KG1 (cell line): ENCODE results near the gene IP6K3.

Experiments used
- DNase-seq: peaks from one replicate; lab custom pipeline; 2025; lab: John Stamatoyannopoulos, UW

Gene IP6K3

DNA sequence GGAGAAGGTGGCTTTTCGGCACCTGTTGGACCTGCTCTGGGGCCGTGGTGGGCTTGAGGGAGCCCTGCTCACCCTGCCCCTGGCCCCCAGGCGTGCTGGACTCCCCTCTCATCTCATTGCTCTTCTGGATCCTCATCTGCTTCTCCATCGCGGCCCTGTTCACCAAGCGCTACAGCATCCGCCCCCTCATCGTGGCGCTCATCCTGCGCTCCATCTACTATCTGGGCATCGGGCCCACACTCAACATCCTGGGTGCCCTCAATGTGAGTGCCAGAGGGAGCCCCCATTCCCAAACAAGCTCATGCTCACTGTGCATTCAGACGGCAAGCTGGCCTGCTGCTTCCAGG, 57.6 kb downstream of the IP6K3 start:
- DNase-seq: no peak

DNA sequence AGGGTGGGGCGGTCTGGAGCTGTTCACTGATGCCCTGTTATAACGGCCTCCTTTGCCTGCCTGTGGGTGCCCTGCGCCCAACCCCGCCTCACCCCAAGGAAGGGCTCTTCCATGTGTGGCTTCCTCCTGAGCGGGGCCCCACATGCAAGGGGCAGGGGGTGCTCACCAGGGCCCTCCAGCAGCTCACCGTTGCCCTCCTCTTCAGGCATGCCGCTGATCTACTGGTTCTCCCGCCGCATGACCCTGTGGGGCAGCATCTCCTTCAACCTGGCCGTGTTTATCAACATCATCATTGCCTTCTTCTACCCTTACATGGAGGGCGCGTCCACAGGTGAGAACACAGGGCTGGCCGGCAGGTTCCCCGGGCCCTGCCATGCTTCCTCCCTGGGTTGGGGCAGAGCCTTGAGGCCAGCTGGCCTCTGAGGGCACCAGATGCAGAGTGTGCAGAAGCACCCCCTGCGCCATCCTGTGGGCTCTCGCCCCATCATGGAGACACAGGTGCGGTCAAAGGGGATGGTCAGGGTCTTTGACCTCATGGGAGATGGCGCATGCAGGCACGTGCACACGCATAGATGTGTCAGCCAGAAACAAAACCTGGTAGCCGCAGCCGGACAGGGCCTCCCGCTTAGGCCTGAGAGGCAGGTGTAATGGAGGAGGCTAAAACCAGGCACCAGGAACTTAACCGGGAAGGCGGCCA, 58.1 kb downstream of the IP6K3 start:
- no peak for DNase-seq

- DNase-seq: no peak
Measured at GRCh38 chr6:33688006-33688405, 58.7 kb downstream of the IP6K3 start.

- DNase-seq: no peak
Measured at GRCh38 chr6:33686981-33687975, 59.4 kb downstream of the IP6K3 start.

DNA sequence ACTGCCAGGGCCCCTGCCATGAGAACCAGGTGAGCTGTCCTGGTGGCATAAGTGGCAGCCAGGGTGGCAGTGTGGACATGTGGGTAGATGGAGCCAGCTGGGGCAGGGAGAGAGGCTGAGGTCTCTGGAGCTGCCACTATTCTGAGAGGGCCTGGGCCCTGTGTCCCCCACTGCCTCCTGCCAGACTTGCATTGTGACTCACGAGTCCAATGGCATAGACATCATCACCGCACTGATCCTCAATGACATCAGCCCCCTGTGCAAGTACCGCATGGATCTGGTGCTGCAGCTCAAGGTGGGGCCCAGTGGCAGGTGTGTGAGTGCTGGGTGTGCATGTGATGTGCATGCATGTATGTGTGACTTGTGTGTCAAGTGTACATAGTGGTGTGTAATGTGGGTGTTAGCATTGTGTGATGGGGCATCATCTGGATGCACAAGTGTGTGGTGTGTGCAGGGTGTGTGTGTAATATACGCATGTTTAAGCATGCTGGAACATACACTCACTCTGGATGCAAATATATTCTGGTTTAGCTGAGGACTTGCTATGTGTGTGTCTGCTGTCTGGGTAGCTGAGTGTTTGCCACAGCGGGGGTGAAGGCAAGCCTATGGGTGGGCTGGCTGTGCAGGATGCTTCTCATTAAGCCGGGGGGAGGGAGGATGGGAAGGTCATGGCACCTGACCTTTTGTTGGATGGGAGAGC, 60.3 kb downstream of the IP6K3 start:
- DNase-seq: no peak

- no peak for DNase-seq
Measured at GRCh38 chr6:33685411-33686224, 61.1 kb downstream of the IP6K3 start.

GRCh38 chr6:33684983-33685382, 61.7 kb downstream of the IP6K3 start:
- no peak for DNase-seq

DNA sequence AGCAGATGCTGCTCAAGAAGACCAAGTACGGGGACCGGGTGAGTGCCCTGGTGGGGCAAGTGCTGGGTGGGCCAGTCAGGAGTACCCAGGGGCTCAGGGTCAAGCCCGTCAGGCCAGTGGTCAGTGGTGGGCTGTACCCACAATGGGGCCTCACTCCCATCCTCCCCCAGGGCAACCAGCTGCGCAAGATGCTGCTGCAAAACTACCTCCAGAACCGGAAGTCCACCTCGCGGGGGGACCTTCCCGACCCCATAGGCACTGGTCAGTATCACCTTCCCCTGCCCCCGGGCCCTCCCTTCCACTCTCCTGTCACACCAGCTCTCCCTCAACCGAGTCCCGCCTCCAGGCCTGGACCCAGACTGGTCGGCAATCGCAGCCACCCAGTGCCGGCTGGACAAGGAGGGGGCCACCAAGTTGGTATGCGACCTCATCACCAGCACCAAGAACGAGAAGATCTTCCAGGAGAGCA, 62.2 kb downstream of the IP6K3 start:
- DNase-seq: no peak

GRCh38 chr6:33683576-33684427, 62.9 kb downstream of the IP6K3 start:
- no peak for DNase-seq

DNA sequence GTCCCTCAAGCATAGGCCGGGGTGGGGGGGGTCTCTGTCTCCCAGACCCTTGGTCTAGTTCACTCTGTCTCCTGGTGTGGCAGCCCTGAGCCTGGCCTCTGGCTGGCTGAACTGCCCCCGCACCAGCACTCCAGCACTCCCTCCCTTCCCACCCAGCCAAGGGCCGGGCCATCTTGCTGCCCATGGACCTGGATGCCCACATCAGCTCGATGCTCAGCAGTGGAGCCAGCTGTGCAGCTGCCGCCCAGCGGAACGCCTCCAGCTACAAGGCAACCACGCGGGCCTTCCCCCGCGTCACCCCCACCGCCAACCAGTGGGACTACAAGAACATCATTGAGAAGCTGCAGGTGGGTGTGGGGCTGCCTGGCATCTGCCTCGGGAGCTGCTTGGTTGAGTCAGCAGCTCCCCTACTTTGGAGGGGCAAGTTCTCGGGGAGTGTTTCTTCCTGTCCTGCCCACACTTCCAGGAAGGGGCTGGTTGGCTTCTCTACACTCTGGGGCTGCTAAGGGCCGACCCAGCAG, 63.6 kb downstream of the IP6K3 start:
- no peak for DNase-seq

DNA sequence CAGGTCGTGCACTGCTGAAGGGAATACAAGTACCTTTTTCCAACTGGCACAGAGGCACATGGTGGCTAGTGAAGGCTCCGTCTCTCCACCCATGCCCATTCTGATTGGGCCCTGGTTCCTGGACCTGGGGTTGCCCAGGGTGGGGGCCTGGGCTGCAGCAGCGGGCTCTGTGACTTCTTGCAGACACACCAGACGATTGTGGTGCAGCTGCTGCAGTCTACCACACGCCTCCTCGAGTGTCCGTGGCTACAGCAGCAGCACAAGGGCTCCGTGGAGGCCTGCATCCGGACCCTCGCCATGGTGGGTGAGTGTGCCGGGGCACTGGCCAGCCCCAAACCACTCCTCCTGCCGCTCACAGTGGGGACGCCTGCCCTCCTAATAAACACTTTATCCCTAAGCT, 64.4 kb downstream of the IP6K3 start:
- no peak for DNase-seq

- DNase-seq: no peak
Measured at GRCh38 chr6:33679761-33680160, 66.9 kb downstream of the IP6K3 start.

GRCh38 chr6:33678932-33679490, 67.7 kb downstream of the IP6K3 start:
- DNase-seq: no peak

GRCh38 chr6:33678233-33678931, 68.3 kb downstream of the IP6K3 start:
- DNase-seq: no peak

- DNase-seq: no peak
Measured at GRCh38 chr6:33677689-33678088, 69.0 kb downstream of the IP6K3 start.

DNA sequence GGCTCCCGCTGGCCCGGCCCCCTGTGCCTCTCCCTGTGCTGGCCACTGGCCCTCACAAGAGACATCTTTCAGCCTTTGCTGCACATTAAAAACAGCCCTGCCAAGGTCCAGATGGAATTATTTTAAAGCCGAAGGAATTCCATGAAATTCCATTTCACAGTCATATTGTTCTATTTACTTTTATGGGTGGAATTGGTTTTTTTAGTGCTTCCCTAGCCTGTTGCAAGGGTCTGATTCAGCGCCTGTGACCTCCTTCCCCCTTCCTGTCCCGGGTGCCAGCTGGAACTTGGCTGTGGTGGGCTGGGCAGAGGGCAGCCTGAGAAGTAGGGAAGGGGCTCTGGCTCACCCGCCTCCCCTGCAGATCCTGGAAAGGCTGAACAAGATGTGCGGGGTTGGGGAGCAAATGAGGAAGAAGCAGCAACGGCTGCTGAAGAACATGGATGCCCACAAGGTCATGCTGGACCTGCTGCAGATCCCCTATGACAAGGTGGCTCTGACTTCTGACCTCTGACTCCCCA, 69.5 kb downstream of the IP6K3 start:
- no peak for DNase-seq

DNA sequence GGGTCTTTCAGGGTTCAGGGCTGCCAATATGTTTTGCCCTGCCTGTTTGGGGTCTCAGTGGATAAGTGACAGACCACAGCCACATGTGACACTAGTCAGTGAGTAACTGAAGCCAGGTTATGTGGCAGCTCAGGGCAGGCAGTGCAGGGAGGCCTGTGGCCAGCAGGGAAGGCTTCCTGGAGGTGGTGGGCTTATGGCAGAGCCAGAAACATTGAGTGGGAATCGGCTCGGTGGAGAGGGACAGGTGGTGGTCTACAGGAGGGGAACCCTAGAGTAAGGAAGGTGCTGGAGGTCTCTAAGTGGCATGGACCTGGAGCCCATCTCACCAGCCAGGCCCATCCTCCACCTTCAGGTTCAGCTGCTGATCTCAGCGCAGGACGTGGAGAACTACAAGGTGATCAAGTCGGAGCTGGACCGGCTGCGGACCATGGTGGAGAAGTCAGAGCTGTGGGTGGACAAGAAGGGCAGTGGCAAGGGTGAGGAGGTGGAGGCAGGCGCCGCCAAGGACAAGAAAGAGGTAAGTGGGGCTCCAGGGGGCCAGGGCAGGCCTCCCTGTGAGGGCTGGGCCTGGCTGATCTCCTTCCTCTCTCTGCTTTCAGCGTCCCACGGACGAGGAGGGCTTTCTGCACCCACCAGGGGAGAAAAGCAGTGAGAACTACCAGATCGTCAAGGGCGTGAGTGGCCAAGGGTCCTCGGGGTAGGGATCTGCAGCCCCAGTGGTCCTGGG, 70.1 kb downstream of the IP6K3 start:
- DNase-seq: no peak

GRCh38 chr6:33675968-33676367, 70.7 kb downstream of the IP6K3 start:
- DNase-seq: no peak

GRCh38 chr6:33673851-33674250, 72.9 kb downstream of the IP6K3 start:
- no peak for DNase-seq
